Left renal cortex interstitium (tissue), 4 donors: ENCODE measurements around the gene MKX. TPM values are rescaled to one million over a fixed set of nuclear protein-coding genes. Genes with fewer than 3 reads are reported as not detected.

Experiments
- DNase-seq, 4 donors: peaks; one replicate each; pipeline ENCODE4 v3.0.0-alpha.2; 2013; ENCODE audit warnings: low read depth in 4 of 4, low spot score in 2 of 4, missing footprints in 1 of 4
- polyA plus RNA-seq, 4 donors: library from polyadenylated mRNA; unstranded; fragments of 120-200 nt; gene quantifications; one replicate each; pipeline ENCODE4 v1.2.1, GENCODE V29; 2013; ENCODE audit not compliant: insufficient read length in 4 of 4

MKX gene
- polyA plus RNA-seq, 4 donors, result 0.12 to 0.21 (median 0.17) TPM

DNA sequence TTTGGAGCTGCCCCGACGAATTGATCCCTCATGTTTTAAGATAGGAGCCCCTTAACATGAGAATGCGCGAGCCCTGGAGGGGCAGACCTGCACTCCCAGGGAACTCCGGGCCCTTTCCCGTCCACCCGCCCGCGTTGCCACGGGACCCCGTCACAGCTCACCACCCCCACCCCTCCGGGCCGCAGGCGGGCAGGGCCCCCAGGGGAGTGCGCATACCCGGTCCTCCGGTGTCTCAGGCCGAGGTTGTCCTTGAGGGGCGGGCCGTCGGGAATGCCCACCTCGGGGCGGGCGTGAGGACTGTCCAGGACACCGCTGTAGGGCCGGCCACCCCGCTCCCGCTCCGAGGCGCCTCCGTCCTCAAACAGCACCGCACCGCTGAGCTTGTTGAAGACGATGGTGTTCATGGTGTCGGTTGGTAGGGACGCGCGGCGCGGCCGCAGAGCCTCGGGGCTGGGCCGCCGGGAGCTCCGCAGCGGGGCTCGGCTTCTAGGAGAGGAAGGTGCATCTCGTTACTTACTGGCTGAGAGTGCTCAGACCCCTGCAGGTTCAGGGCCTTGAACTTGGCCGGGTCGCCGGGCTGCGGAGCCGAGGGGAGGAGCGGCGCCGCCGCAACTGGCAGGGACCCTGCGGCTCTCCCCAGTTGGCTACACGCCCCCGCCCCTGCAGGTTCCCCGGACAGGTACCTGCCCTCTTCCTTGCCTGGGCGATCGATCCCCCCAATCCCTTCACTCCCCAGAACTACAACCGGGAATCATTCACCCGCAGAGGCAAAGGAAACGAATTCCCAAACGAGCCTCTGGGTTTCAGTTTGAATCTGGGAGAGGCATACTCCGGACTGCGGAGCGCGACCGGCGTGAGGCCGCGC is 2.4 kb downstream of the MKX start:
- peak in 1 of 4 donors; percentile 21 for DNase-seq

DNA sequence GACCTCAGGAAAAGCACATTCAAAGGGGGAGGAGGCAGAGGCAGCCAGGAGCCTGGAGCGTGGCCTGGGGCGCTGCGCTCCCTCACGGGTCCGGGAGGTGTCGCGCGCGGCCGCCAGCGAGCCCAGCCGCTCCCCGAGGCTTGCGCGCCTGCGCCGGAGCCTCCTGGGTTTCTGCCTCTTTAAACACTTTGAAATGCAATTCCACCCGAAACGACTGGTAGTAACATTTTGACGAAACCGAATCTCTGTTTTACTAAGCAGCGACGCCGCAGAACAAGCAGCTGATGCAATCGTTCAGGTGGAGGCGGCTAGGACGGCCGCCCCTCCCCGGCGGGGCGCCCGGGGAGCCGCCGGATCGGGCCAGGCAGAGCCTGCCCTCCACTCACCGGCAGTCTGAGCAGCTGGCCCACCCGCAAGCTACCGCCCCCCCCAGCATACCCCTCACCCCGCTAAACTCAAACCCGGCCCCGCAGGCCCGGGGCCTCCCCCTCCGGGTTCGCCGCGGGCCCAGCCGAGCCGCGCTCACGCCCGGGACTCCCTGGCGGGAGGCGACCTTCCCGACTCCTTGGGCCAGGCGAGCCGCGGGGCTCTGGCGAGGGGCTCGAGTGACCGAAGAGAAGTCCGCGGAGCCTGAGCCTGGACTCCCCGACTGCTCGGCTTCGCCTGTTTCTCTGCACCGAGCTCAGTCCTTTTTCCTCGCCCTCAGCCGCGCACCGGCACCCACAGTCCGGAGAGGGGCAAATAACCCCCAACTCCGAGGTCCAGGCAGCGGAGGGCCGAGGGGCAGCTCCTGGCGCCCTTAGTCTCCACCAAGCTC is 3.2 kb downstream of the MKX start:
- peak in 2 of 4 donors; percentile 75 to 77 for DNase-seq

DNA sequence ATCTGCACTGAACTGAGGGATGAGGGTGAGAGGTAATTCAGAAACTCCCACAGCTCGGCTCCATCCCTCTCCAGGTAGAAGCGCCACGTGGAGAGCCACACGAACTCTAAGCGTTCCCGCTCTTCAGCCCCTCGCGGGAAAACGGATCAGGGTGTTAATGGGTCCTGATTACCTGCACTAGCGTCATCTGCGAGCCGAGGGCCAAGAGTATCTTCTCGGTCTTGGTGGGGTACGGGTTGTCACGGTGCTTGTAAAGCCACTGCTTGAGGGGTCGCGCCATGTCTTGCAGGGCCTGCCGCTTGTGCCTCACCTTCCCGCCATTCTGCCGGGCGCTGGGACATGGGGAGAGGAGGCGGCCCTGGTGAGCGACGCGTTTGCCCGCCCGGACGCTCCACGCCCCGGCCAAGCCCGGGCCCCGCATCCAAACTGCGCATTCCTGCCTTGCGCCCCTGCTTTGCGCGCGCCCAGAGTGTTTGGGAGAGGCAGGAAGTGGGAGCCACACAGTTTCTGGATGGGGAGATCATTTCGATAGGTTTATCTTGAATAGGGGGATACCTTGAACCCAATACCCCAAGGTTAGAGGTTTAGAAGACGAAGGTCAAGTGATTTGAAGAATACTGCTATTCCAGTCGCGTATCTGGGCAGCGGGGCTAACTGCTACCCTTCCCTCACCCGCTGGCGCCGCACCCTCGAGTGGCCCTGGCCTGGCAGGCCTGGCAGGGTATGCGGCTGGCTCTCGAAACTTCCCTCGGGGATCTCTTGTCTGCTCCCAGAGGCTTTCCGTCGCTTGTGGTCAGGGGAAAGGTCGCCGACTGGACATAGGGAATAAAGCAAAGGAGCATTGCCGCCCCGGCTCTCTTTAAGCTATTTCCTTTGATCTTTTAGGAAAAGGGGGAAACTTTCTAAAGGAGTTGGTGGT is 4.2 kb downstream of the MKX start:
- DNase-seq, result no peak

DNA sequence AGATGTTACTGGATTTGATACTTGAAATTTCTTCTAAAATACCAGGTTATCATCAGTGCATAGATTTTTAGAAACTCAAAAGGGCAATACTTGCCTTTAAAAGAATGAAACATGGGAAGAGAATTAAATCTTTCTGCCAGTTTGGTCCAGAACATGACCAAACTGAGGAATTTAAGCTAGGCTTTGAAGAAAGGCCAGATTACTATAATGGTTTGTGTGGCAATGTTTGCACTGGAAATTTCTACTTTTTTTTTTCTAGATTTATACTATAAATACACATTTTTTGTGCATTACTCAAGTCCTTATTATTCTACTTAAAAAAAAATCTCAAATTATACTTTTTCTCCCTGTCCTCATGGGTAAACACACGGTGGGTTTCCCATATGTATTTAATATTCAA is 9.2 kb downstream of the MKX start:
- DNase-seq, result no peak

DNA sequence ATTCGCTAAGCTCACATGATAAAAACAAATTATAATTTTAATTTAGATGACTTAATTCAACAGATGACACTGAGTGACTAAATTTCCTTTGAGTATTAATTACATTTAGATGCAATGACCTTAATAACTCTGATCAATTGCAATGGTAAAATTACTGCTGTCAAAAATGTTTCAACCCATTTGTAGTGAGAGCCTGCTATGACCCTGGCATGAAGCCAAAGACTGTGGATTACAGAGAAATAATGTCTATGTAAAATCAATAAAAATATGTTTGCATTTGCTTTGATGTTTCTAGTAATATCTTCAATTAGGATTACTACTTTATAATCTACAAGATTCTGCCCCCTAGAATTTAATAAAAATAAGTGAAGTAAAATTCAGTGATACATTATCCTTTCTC is 15.6 kb downstream of the MKX start:
- DNase-seq, result no peak

DNA sequence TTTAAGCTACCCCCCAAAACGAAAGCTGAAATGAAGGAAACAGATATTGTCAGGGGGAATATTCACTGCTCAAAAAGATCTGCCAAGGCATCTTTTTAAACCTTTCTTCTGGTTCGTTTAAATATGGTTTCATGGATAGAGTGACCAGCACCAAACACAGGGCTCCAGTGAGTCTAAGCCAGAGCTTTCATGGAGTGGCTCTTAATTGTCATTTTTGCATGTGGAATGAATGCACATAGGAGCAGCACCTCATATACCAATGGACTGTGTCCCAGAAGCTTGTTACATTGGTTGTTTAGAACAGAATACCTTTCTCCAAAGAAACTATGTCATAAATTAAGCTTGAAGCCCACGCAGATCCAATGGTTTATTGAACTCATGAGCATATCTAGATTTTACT is 17.3 kb downstream of the MKX start:
- DNase-seq, result no peak

DNA sequence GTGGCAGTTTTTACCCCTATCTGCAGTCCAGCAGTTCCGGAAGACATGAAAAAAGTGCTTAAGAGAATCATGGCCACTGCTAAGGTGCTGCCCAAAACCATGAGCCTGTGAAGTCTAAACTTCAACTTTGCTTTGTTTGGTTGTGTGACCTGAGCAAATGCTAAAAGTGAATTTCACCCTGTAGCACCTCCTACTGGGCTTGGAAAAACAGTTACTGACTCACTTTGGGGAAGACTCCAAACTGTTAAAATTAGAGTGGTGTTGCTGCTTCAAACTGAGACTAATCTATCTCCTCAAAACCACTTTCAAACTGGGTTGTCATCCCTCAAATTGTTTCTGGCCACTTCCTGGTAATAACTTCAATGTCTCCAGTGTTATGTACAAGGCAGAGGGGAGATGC is 21.3 kb downstream of the MKX start:
- DNase-seq, result no peak

DNA sequence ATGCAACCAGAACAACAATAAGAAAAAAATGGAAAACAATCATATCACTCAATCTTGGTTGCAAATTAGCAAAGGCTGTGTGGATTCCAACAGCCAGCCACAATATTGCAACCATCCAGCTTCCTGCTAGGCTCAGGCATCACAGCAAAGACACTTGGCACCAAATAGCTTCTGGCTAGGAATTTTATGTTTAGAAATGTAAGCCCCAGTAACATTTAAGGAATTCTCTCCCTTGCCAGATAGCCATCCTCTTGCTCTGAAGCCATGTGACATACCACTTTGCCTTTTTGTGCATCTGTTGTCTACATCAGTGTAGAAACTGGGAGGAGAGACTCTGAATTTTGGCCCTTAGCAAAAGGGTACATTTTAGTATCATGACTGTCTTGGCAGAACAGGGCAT is 22.2 kb downstream of the MKX start:
- DNase-seq, result no peak

DNA sequence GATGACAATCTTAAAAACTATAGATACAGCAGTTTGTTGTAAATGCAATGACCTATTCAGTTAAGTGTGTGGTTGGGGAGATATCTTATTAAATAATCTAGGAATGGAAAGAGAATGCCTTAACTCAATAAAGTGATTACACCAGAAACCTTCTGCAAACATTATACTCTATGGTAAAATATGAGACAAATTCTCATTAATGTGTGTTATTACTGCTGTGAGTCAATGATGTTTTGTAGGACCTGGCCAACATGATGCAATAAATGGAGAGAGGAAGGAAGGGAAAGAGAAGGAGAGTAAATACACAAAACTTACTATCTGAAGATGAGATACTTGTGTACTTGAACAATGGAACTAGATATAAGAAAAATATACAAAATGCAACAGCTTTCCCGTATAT is 25.1 kb downstream of the MKX start:
- DNase-seq, result no peak

DNA sequence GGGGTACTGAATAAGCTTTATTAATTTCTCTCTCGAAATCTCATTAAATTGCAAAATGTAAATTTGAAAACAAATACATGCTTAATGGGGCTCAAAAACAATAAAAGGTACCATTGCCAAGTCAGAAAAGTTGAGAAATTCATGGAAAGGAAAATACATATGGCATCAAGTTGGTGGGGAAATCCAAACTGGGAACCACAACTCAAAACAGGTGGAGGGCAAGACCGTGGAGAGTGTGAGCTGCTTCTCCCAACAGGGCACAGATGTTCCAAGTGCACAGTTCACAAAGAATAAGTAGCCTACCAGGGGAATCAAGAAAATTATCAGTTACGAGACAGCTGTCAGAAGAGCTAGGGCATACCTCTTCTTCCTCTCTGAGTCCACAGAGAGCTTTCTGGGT is 26.6 kb downstream of the MKX start:
- no peak for DNase-seq

DNA sequence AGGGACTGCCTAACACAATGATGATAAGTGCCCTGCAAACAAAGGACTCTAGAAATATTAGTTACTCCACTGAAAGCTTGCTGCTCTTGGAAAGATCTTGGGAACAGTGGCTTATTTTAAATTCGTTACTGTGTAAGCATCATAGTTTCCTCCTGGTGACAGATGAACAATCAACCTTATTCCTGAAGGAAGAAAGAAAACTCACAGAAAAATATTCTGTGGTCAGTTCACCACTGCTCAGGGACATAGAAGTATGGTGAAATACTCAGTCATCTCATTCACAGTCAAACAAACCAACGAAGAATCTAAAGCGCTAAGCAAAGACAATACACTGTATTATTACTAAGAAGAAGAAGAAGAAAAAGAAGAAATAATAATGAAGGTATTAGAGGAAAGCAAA is 27.8 kb downstream of the MKX start:
- no peak for DNase-seq

DNA sequence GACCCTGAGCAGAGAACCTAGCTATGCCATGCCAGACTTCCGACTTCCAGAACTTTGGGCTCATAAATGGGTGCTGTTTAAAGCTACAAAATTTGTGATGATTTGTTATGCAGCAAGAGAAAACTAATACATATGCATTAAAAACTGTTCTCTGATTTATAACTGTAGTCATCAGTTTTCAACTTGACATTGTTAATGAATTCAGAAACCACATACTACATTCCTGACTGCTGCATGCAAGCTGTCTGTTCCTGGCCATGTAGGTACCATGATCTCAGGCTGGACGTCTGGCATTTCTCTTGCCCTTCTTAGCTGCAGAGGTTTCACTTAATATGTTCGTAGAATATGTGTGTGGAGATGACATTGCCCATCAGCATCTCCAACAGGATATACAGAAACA is 28.4 kb downstream of the MKX start:
- no peak for DNase-seq

DNA sequence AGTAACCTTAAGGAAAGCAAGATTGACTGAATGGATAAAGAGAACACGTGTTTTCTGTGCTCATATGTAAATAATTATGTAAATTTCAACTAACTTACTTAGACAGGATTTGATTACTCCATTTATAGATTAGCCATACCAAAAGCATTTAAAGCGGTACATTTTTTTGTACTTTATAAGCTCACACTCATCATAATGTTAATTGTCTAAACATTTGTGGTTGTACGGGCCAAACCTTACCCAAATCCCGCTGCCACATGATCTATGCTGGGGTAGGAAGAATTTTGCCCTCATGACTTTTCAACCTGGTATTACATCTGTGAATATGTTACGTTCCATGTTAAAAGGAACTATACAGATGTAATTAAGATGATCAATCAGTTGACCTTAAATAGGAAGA is 29.1 kb downstream of the MKX start:
- no peak for DNase-seq

DNA sequence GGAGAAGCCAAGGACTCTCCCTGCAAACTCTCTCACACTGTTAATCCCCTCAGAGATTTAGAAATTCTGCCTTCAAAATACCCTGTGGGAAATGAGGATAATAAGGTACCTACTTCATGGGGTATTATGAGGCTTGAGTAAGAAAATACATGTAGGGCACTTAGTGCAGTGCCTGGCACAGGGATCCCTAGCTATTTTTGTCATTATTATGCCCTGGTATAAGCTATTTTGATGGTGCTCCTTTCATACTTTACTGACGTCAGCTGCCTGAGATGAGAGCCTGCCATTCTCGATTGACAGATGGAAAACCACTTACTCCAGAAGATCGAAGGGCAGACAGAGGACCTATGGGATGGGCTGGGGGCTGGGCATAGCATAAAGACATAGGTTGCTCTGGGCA is 30.1 kb downstream of the MKX start:
- no peak for DNase-seq

DNA sequence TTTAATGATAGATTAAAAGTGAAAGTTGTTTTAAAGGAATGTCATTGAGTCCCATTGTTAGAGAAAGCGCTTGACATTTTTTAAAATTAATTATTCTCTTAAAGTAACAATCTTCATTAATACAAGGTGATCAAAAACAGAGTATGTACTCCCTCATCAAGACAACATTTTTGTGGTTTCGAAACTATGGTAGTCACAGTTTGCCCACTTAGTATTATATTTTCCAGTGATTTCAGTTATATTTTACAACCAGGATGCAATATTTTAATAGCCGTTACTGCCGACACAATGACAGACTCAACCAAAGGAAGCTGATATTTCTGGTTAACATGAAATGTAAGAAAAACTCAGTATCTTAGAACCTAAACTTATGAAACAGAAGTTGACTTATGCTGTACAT is 31.3 kb downstream of the MKX start:
- DNase-seq, result no peak

DNA sequence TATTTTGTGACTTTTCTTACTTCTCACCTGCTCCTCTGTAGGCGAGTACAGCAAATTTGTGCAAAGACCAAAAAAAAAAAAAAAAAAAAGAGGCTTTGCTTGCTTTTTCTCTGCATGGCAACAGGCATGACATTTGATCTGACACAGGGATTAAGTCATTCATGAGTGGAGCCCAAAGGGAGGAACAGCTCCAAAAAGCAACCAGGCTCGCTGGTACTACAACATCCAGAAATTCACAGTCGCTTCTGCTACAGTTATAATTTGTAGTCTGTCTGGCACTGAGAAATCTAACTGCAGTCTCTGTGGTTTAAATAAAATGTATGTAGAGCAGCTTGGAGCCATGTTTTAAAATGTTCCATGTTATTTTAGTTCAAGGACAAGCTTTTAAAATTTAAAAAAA is 31.7 kb downstream of the MKX start:
- DNase-seq, result peak in 2 of 4 donors; percentile 18 to 43

DNA sequence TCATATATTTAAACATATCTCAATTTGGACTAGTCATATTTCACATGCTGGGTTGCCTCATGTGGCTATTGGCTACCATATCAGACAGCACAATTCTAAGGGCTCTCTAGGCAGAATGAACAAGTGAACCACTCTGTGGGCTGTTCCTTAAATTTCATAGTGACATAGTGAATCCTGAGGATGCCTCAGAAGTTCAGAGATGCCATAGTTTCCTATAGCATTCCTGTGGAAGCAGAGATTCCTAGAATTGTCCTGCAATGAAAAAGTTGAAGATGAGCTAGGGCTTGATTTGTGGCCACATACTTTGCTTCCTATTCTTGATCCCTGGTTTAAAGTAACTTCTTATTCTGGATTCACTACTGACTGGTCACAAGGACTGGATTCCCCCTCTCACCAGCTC is 35.6 kb downstream of the MKX start:
- DNase-seq, result no peak

DNA sequence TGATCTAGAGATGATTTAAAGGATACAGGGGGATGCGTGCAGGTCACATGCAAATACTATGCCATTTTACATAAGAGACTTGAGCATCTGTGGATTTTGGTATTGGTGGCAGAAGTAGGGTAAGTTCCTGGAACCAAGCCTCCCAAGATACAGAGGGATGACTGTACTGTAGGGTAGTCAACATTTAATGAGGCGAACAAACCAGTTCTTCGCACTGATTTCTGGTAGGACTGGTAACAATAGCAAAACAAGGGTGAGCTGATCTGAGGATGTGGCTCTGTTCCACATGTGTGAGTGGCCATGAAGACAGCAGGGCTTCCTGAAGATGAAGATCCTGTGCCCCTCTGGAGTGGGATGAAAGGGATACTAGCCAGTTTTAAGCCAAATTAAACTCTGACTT is 36.3 kb downstream of the MKX start:
- DNase-seq, result no peak

DNA sequence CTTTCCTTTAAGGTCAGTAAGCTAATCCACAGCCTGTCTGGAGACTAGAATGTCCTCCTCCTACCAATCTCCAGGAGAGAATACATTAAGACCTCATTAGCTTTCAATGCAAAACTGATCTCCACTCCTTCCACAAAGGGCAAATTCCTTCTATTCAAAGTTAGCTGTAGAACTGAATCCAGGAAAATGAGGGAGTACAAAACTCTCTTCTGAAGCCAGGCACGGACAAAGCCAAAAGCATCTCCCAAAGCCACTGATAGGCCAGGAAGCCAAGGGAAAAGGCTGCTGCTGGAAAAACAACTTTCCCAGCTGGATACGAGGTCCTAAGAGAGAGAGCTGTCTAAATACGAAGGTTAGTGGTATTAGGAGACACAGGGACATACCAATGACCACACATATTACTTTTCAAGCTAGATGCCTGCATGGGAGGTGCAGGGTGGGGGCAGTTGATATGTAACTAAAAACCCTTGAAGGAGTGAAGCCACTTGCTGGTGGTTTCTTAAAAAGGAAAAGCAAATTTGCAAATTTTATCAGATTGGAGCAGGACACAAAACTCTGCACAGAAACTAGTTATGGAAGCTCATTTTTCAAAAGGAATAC is 43.6 kb downstream of the MKX start:
- no peak for DNase-seq

DNA sequence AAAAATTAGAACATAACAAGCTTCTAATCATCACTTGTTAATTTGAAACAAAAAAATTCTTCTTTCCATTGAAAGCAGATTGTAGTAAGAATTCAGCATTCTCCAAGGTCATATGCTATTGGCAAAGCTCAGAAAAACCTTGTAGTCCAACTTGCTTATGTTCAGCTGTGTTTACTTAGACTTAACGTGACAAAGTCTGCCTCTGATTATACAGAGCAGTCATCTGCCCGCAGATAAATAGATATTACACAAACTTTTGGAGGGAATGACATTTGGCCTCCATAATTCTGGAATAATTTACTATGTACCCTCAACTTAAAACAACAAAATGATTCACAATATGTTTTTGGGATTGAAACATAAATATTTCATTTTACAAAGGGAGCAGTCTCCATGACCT is 45.8 kb downstream of the MKX start:
- no peak for DNase-seq

DNA sequence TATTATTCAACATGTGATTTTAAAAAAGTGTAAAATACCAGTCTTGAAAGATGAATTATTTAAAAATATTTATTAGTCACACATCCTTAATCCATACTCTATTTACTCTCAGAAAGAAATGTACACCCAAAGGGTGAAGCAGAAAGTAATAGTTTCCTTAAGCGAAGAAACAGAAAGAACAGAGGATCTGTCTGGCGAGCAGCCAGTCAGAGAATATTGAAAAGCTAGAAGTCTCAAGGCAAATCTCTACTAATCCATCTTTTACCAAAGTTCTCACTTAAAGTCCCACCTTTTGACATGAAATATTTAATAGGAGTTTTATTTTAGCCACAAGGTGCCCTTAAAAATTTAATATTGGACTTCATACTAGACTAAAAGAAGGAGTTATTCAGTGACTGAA is 46.7 kb downstream of the MKX start:
- DNase-seq, result no peak
